Embryonic facial prominence (tissue), 1 donor: ENCODE results near the gene TMED4.
"Not testable (repeated sequence)": the region's sequence is repeated elsewhere in the genome, so short reads cannot be mapped to it uniquely, and the experiment has no call there.

Experiments used
- DNase-seq: peaks from one replicate; pipeline ENCODE4 v3.0.0-alpha.2; 2016; ENCODE audit errors: extremely low spot score

TMED4 gene

GRCh38 chr7:44607141-44608068 is 25.4 kb upstream of the TMED4 start:
- no peak for DNase-seq

- DNase-seq = peak; percentile 98
Observed at GRCh38 chr7:44606341-44607140, 24.5 kb upstream of the TMED4 start, which contains the start of gene OGDH. Gene OGDH (plus strand): TSS chr7:44606627. CDS start chr7:44624344, 17,717 bp downstream.

DNA sequence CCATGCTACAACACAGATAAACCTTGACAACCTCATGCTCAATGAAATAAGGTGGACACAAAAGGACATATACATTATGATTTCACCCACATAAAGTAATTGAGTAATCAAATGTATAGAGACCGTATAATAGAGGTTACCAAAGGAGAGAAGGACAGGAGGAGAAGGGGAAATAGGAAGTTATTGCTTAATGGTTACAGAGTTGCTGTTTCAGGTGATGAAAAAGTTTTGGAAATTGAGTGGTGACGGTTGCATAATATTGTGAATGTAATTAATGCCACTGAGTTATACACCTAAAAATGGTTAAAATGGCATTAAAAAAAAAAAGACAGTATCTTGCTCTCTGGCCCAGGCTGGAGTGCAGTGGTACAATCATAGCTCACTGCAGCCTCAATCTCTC is 22.9 kb upstream of the TMED4 start:
- no peak for DNase-seq

DNA sequence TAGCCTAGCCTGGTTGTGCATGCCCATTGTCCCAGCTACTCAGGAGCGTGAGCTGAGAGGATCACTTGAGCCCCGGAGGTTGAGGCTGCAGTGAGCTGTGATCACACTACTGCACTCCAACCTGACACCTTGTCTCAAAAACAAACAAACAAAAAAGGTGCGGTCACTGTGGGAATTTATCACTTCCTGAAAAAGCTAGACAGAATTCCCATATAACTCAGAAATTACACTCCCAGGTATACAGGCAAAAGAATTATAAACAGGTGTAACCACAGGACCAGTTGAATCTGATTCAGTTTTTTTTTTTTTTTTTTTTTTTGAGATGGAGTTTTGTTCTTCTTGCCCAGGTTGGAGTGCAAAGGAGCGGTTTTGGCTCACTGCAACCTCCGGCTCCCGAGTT is 21.2 kb upstream of the TMED4 start:
- DNase-seq = no peak

- DNase-seq = no peak
Observed at GRCh38 chr7:44602576-44602910, 20.5 kb upstream of the TMED4 start.

DNA sequence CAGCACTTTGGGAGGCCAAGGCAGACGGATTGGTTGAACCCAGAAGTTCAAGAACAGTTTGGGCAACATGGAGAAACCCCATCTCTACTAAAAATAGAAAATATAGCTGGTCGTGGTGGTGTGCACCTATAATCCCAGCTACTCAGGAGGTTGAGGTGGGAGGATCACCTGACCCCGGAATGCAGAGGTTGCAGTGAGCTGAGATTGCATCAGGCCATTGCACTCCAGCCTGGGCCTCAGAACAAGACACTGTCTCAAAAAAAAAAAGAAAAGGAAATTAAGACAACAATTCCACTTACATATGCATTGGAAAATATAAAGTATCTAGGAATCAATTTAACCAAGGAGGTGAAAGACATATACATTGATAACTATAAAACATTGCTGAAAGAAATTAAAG is 17.2 kb upstream of the TMED4 start:
- DNase-seq = no peak

DNA sequence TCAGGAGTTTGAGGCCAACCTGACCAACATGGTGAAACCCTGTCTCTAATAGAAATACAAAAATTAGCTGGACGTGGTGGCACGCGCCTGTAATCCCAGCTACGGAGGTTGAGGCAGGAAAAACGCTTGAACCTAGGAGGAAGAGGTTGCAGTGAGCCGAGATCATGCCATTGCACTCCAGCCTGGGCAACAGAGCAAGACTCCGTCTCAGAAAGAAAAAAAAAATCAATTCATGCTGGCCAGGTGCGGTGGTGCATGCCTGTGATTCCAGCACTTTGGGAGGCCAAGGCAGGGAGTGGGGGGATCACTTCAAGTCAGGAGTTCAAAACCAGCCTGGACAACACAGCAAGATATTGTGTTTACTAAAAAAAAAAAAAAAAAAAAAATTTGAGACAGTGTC is 15.2 kb upstream of the TMED4 start:
- not testable (repeated sequence) for DNase-seq

GRCh38 chr7:44595934-44596635 is 14.1 kb upstream of the TMED4 start:
- no peak for DNase-seq

GRCh38 chr7:44590910-44591309 is 8.9 kb upstream of the TMED4 start:
- no peak for DNase-seq

- no peak for DNase-seq
Observed at GRCh38 chr7:44587843-44588711, 6.0 kb upstream of the TMED4 start.

- DNase-seq = no peak
Observed at GRCh38 chr7:44583146-44583865, 1.3 kb upstream of the TMED4 start.

DNA sequence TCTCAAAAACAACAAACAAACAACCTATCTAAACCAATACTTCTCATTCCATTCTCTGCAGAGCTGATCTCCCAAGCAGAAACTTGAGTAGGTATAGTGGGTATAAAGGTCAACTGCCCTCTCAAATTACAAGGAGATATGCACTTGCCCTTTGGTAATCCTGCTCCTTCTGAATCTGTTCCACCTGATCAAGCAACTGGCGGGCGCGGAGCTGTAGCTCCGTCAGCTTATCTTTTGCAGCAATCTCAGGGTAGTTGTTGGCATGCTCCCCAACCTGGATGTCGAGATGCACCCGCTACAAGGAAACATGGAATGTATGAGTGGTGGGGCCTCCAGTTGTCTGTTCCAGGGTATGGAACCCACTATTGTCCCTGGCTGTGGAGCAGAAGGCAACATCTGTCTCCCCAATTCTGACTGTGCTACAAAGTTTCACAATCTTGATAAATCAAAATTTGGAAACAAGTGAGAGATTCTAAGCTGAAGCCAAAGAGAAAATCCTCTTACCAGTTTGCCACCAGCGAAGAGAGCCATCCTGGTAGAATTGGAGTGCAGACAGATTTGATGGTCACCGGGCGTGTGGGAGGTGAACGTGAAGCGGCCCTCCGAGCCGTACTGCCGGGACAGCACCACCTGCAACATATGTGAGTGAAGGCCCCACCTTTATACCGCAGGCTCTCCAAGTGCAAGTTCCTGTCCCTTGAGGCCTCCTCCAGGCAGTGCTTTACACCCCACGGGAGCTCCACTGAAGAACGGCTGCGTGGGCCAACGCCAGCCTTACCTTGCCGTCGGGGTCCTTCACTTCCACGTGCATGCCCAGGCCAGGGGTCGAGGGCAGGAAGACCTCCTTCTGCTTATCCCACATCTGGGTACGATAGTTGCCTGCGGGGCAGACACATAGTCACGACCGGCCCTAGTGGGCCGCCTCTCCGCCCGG is 819 bp downstream of the TMED4 start:
- no peak for DNase-seq

- DNase-seq = no peak
Observed at GRCh38 chr7:44576228-44576627, 5.8 kb downstream of the TMED4 start.

DNA sequence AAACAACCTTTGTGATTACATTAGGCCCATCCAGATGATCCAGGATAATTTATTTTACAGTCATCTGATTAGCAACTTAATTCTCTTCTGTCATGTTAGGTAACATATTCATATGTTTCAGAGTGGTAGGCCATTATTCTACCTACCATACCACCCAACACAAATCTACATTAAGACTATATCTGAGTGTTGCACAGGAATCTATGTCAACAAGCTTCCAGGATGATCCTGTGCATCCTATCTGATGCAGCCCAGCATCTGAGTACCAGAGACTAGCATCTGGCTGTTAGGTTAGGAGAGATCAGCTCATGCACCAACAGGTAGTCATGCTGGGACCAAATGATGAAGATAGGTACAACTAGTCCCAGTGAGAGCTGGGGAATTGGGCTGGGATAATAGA is 7.0 kb downstream of the TMED4 start:
- no peak for DNase-seq

- DNase-seq = no peak
Observed at GRCh38 chr7:44574287-44574872, 7.7 kb downstream of the TMED4 start.

DNA sequence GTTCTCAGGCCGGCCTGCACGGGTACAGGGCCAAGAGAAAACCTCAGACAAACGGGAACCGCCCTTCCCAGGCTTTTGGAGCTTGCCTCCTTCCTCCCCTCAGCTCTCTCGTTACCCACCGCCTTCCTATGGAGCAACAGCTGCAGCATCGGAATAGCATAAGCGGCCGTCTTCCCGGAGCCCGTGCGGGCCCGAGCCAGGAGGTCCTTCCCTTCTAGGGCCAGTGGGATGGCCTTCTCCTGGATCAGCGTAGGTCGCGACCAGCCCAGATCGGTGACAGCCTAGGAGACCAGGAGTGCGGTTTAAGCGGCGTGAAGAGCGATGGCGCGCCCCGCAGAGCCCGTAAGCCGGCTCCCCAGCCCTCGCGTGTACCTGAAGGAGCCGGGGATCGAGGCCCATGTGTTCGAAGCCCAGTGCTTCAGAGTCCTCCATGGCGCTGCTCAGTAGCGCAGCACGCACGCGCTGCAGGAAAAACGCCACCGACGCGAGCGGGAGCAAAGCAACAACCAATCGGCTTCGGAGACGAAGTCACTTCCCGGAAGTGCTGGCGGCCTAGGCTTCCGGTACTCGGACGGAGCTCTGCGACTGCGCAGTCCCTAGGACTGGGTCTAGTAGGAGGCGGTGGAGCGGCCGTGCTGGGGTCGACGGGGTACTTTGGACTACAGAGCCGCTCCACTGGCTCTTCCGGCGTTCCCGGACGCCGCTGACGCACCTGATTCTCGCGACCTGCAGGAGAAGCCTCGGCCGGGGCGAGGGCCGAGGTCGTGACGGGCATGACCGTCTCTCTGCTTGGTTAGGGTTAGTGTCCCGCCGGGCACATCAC is 8.4 kb downstream of the TMED4 start, which contains the start of gene DDX56:
Gene DDX56 (minus strand): TSS at position 445 of the 823 bp plus-strand sequence. CDS start 13 bp downstream, at position 432.
- DNase-seq = peak; percentile 88

DNA sequence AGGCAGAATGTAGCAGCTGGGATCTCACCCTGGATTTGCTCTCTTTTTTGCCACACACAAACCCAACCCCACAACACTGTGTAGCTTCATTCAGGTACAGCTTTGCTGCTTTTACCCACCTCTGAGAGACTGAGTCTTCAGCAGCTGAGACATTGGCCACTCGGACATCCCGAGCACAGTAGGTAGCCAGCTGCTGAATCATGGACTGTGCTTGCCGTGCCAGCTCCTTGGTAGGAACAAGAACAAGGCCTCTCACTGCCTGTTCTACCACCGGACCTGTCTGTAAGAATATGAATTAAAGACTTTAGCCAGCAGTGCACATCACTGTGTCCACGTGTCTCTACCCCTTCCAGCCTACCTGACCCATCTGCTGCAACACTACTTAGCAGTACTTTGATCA is 9.3 kb downstream of the TMED4 start:
- no peak for DNase-seq

DNA sequence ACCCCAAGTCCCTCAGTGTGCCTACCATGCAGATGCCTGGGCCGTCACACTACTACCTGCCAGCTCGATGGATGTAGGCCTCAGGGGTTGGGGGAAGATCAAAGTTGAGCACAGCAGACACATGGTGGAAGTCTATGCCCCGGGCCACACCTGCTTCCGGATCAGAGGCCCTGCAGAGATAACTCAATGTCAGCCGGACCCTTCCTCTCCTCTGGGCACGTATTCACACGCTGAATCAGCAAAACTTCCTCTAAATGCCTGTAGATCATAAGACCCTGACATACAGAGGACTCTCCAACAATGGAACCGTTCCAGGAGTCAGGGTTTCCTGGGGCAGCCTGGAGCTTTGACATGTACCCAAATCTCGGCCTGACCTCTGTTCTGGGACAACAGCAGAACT is 12.1 kb downstream of the TMED4 start:
- no peak for DNase-seq
